Mucosa of rectum (tissue), 2 donors: Measurements from ENCODE around the gene NECTIN3.

ENCODE experiments used
- H3K27ac ChIP-seq, 2 donors: one replicate each; pipeline ENCODE4 v1.7.0; 2013; ENCODE audit warnings: inconsistent platforms in 2 of 2, low read depth in 2 of 2, low read length in 2 of 2
- H3K27me3 ChIP-seq, 2 donors: one replicate each; pipeline ENCODE4 v1.7.0; 2013; ENCODE audit warnings: low read length in 2 of 2; ENCODE audit not compliant: control insufficient read depth in 2 of 2, insufficient read depth in 2 of 2
- H3K36me3 ChIP-seq, 2 donors: one replicate each; pipeline ENCODE4 v1.7.0; 2013; ENCODE audit warnings: low read length in 2 of 2; ENCODE audit not compliant: control insufficient read depth in 2 of 2, insufficient read depth in 2 of 2
- H3K4me1 ChIP-seq, 2 donors: one replicate each; pipeline ENCODE4 v1.7.0; 2013; ENCODE audit warnings: low read length in 2 of 2, mild to moderate bottlenecking in 1 of 2; ENCODE audit not compliant: control insufficient read depth in 2 of 2, insufficient read depth in 2 of 2
- H3K4me3 ChIP-seq, 2 donors: one replicate each; pipeline ENCODE4 v1.7.0; 2013; ENCODE audit warnings: low read length in 2 of 2
- H3K9ac ChIP-seq, 2 donors: one replicate each; pipeline ENCODE4 v1.7.0; 2013; ENCODE audit warnings: low read length in 2 of 2, low read depth in 1 of 2, mild to moderate bottlenecking in 1 of 2
- H3K9me3 ChIP-seq, 2 donors: one replicate each; pipeline ENCODE4 v1.7.0; 2013; ENCODE audit warnings: low read length in 2 of 2; ENCODE audit not compliant: control insufficient read depth in 2 of 2
- donor health status: healthy.
- donor health status: Normal muscosa, but diverticular disease.

NECTIN3 gene

DNA sequence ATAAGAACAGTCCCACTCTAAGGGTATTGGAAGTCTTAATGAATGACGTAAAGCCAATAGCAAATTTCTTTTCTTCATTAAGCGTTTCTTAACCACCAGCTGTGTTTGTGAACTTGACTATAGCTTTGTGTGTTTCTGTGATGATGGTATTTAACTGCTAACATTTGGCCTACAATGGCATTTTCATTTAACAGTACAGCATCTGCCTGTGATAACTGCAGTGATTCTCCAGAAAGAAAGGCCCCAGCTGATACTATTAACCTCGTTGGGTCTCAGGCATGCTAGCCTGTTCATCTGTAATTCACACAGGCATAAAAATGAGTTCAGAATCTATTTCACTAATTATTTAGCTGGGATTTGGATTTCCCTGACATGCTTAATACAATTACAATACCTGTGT lies 121.9 kb downstream of the NECTIN3 start:
- Histone ChIP-seq H3K27ac (no peak overlapping the region), H3K9ac (no peak overlapping the region), H3K9me3 (no peaks in the 10 kb centered on the region), H3K36me3 (peaks cover 11 to 41% of the 10 kb centered on the region in 2 donors), H3K4me3 (no peak overlapping the region), H3K4me1 (no peaks in the 10 kb centered on the region), H3K27me3 (no peaks in the 10 kb centered on the region)

DNA sequence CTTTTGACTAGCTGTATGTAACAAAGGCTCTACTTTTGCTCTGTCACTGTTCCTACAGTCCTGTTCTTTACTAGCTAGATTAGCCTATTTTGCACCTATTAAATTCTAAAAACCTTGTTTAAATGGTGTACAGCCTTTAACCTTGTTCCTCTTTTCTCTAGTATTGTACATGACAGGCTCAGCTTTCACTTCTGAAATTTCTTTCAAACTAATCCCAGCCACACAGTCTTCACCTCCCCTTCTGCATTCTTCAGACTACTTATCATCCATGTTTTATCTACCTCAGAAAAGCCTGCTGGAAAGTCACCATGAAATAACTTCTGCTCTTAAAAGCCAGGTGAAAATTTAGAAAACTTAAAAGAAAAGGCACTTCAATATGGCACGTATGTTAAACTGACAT lies 122.4 kb downstream of the NECTIN3 start:
- H3K36me3 ChIP-seq, result peaks cover 11 to 41% of the 10 kb centered on the region in 2 donors

GRCh38 chr3:111197485-111197884 lies 125.9 kb downstream of the NECTIN3 start:
- H3K36me3 ChIP-seq, result peaks cover 11 to 29% of the 10 kb centered on the region in 2 donors
- no peak overlapping the region for H3K4me3 ChIP-seq
- H3K4me1 ChIP-seq, result no peaks in the 10 kb centered on the region
- no peaks in the 10 kb centered on the region for H3K9me3 ChIP-seq
- H3K27ac ChIP-seq, result no peak overlapping the region
- H3K9ac ChIP-seq, result no peak overlapping the region
- no peaks in the 10 kb centered on the region for H3K27me3 ChIP-seq

More for the DNA sequence above, 122.4 kb downstream of the NECTIN3 start:
- no peak overlapping the region for H3K4me3 ChIP-seq
- no peaks in the 10 kb centered on the region for H3K27me3 ChIP-seq
- H3K9ac ChIP-seq, result no peak overlapping the region
- H3K27ac ChIP-seq, result no peak overlapping the region
- no peaks in the 10 kb centered on the region for H3K4me1 ChIP-seq
- H3K9me3 ChIP-seq, result no peaks in the 10 kb centered on the region

DNA sequence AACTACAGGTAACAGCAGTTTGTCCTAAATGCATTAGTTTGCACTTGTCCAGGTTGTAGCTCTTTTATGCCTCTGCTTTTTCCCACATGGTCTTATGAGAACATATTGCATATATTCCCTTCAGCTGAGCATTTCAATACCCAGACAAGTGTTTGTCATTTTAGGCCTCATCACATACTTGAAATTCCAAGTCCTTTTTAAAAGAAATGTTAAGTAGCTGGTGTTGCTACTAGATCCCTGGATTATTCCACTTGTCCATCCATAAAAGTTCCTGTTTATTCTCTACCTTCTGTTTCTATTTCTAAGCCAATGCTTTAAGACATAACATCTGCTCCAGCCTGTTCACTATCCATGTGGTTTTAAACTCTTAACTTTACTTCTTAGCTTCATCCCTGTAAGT lies 128.4 kb downstream of the NECTIN3 start:
- Histone ChIP-seq H3K9ac (no peak overlapping the region), H3K9me3 (no peaks in the 10 kb centered on the region), H3K27ac (no peak overlapping the region), H3K4me1 (no peaks in the 10 kb centered on the region), H3K36me3 (peaks cover 4 to 15% of the 10 kb centered on the region in 2 donors), H3K4me3 (no peak overlapping the region), H3K27me3 (no peaks in the 10 kb centered on the region)

DNA sequence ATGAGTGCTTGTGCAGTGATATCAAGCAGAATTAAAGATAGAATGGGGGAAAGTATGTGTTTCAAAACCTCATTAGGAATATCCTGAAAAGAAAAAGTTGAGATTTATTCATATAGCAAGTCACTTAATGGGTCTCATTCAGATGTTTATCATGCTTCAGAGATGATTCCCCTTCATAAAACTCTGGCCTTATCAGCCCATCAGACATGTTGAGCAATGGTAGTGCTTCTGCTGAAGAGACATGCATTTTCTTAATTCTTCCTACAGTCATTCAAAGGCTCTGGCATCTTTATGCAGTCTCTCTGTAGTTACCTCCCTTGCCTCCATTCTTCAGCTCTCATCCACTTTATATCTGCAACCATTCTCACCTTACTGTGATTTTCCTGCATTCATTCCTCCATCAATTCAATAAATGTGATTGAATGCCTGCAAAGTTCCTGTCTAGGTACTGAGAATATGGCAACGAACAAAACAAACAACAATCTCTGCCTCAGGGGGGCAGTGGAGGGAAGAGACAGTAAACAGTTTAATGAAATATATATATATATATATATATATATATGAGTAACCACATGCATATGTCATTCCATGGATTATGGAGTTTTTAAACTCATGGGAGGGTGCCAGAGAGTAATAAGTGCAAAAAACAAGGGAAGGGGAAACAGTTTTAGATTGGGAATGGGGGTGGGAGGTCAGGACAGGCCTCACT lies 138.5 kb downstream of the NECTIN3 start:
- no peaks in the 10 kb centered on the region for H3K4me1 ChIP-seq
- no peaks in the 10 kb centered on the region for H3K9me3 ChIP-seq
- no peak overlapping the region for H3K9ac ChIP-seq
- H3K27ac ChIP-seq, result no peak overlapping the region
- no peaks in the 10 kb centered on the region for H3K27me3 ChIP-seq
- H3K36me3 ChIP-seq, result no peaks in the 10 kb centered on the region
- no peak overlapping the region for H3K4me3 ChIP-seq

DNA sequence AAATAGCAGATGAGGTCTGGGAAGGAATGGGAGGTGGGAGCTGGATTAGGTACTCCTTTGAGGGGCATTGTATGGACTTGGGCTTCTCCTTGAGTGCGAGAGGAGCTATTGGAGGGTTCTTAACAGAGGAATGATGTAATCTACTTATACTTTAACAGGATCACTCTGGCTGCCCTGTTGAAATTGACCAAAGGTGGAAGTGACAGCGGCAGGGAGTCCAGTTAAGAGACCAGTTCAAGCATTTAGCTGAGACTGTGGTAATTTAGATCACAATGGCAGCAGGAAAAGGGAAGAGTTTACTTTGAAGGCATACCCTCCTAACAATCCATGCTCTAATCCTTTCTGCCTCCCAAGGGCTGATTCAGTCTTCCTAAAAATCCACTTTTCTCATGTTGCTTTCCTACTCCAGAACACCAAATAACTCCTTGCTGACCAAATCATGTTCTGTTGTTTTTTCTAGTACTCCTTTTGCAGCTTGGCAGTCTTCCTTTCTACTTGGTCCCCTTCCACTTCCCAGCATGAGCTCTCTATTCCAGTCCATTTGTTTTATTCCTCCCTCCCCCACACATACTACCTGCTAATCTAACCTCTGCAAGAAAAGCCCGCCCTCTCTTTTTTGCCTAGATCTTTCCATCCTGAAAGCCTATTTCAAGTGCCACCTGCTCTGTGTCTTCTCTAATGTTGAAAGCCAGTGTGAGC lies 139.4 kb downstream of the NECTIN3 start:
- H3K27me3 ChIP-seq, result no peaks in the 10 kb centered on the region
- no peak overlapping the region for H3K9ac ChIP-seq
- H3K27ac ChIP-seq, result no peak overlapping the region
- no peak overlapping the region for H3K4me3 ChIP-seq
- H3K36me3 ChIP-seq, result no peaks in the 10 kb centered on the region
- H3K4me1 ChIP-seq, result no peaks in the 10 kb centered on the region
- no peaks in the 10 kb centered on the region for H3K9me3 ChIP-seq

DNA sequence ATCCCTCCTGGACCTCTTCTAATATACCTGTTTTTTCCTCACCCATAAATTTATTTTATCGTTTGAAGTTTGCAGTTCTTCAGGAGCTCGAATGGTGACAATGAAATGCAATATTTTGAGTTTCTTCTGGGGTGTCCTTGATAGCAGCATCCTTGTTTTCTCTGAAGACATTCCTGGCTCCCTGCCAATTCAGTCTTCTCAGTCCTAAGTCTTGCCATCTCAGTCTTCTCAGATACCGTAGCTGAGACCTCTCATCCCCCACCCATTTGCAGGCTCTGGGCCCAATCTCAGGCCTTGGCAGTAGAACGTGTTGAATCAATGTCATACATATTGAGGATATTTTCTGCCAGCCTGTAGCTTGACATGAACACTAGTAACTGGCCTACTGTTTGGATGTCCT lies 140.9 kb downstream of the NECTIN3 start:
- no peaks in the 10 kb centered on the region for H3K27me3 ChIP-seq
- H3K9me3 ChIP-seq, result no peaks in the 10 kb centered on the region
- H3K36me3 ChIP-seq, result no peaks in the 10 kb centered on the region
- no peak overlapping the region for H3K27ac ChIP-seq
- H3K9ac ChIP-seq, result no peak overlapping the region
- H3K4me1 ChIP-seq, result no peaks in the 10 kb centered on the region
- no peak overlapping the region for H3K4me3 ChIP-seq

GRCh38 chr3:111215481-111215880 lies 143.9 kb downstream of the NECTIN3 start:
- no peak overlapping the region for H3K9ac ChIP-seq
- no peaks in the 10 kb centered on the region for H3K36me3 ChIP-seq
- no peaks in the 10 kb centered on the region for H3K4me1 ChIP-seq
- no peak overlapping the region for H3K27ac ChIP-seq
- H3K27me3 ChIP-seq, result no peaks in the 10 kb centered on the region
- no peak overlapping the region for H3K4me3 ChIP-seq
- no peaks in the 10 kb centered on the region for H3K9me3 ChIP-seq

DNA sequence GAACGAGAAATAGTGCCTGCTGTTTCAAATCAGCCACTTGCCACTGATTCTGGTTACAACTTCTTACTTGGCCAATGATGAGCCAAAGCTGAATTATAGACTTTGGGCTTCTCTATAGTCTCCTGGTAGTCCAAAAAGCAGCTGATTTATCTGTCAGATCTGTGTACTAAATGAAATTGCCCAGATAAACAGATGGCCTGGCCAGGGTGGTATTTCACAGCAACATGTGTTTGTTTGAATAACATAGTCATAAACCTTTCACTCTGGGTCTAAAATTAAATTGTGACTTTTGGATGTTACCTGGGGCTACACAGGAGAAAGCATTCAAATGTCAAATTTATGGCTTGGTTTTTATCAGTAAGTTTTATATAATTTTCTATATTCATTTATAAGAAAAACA lies 147.0 kb downstream of the NECTIN3 start:
- Histone ChIP-seq H3K9me3 (no peaks in the 10 kb centered on the region), H3K36me3 (no peaks in the 10 kb centered on the region), H3K4me3 (no peak overlapping the region), H3K9ac (no peak overlapping the region), H3K4me1 (no peaks in the 10 kb centered on the region), H3K27ac (no peak overlapping the region), H3K27me3 (no peaks in the 10 kb centered on the region)

- H3K9ac ChIP-seq, result no peak overlapping the region
Measured at GRCh38 chr3:111227216-111227615, 155.6 kb downstream of the NECTIN3 start.

More at GRCh38 chr3:111227216-111227615, 155.6 kb downstream of the NECTIN3 start:
- no peaks in the 10 kb centered on the region for H3K9me3 ChIP-seq
- H3K27ac ChIP-seq, result no peak overlapping the region
- no peak overlapping the region for H3K4me3 ChIP-seq
- no peaks in the 10 kb centered on the region for H3K4me1 ChIP-seq
- no peaks in the 10 kb centered on the region for H3K36me3 ChIP-seq
- no peaks in the 10 kb centered on the region for H3K27me3 ChIP-seq
